OCI-LY1 (cell line): ENCODE measurements around the gene ANO3.
"Not testable (repeated sequence)": the region's sequence is repeated elsewhere in the genome, so short reads cannot be mapped to it uniquely, and the experiment has no call there.

Source experiments
- EZH2 ChIP-seq: fragments of 200-600 bp; sonication (generic), shearing (Covaris generic); IDR thresholded peaks from 2 replicates; pipeline ENCODE4 v1.8.0; 2017; ENCODE audit warnings: borderline replicate concordance, mixed run types, mild to moderate bottlenecking, antibody characterized with exemption, low read length, moderate library complexity, mixed read lengths
- TF ChIP-seq, protein P1 (sequence below): fragments of 200-600 bp; sonication (generic), shearing (Covaris generic); IDR thresholded peaks from 2 replicates; pipeline ENCODE4 v1.5.1; 2017; ENCODE audit warnings: mild to moderate bottlenecking, antibody characterized with exemption, low read length, moderate library complexity, mixed read lengths

DNA sequence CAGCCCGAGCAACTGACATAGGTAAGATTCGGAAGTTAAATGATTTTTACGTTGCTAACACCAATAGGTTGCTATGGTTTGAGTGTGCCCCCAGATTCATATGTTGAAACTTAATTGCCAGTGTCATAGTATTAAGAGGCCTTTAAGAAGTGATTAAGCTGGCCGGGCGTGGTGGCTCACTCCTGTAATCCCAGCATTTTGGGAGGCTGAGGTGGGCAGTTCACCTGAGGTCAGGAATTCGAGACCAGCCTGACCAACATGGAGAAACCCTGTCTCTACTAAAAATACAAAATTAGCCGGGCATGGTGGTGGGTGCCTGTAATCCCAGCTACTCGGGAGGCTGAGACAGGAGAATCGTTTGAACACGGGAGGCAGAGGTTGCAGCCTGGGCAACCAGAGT is 311.4 kb downstream of the ANO3 start:
- TF ChIP-seq, protein P1, sequence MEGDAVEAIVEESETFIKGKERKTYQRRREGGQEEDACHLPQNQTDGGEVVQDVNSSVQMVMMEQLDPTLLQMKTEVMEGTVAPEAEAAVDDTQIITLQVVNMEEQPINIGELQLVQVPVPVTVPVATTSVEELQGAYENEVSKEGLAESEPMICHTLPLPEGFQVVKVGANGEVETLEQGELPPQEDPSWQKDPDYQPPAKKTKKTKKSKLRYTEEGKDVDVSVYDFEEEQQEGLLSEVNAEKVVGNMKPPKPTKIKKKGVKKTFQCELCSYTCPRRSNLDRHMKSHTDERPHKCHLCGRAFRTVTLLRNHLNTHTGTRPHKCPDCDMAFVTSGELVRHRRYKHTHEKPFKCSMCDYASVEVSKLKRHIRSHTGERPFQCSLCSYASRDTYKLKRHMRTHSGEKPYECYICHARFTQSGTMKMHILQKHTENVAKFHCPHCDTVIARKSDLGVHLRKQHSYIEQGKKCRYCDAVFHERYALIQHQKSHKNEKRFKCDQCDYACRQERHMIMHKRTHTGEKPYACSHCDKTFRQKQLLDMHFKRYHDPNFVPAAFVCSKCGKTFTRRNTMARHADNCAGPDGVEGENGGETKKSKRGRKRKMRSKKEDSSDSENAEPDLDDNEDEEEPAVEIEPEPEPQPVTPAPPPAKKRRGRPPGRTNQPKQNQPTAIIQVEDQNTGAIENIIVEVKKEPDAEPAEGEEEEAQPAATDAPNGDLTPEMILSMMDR, result not testable (repeated sequence)
- TF ChIP-seq EZH2, result not testable (repeated sequence)
